HG02970 (cell line): ENCODE measurements around the gene HECW1.

Source experiments
- ATAC-seq: cut with Tn5 transposase; IDR thresholded peaks from one replicate; pipeline ENCODE4 v1.9.1; 2021; ENCODE audit warnings: mild to moderate bottlenecking, moderate library complexity, moderate number of reproducible peaks; ENCODE audit not compliant: unreplicated experiment, low FRiP score

HECW1 gene

GRCh38 chr7:43141091-43141490 lies 28.6 kb downstream of the HECW1 start:
- no peak for ATAC-seq

GRCh38 chr7:43142703-43143102 lies 30.3 kb downstream of the HECW1 start:
- no peak for ATAC-seq

- no peak for ATAC-seq
Measured at GRCh38 chr7:43143918-43144589, 31.6 kb downstream of the HECW1 start.

DNA sequence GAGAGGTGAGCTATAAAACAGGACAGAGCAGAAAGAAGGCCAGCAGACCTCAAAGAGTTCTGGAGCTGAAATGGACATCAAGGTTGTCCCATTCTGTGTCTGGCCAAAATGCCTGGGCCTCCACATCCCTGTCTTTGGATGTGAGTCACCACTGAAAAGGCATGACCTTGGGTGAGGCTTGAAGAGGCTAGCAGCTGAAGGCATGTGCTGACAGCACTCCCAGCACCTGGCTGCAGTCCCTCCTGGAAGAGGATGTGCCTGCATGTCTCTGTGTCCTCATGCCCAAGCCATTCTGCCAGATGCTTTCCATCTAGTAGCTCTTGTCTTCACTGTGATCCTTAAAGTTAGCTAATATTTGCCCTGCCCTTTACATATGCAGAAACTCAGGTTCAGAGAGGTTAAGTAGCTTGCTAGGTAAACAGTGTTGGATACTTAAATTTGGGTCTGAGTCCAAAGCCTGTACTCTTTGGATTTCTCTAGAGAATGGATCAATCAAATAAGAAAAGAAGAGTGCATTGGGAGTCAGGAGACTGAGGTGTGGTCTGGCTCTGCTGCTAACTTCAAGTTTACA lies 35.8 kb downstream of the HECW1 start:
- ATAC-seq, result no peak

GRCh38 chr7:43151076-43151475 lies 38.6 kb downstream of the HECW1 start:
- ATAC-seq, result no peak

GRCh38 chr7:43152696-43153095 lies 40.2 kb downstream of the HECW1 start:
- ATAC-seq, result no peak

- ATAC-seq, result no peak
Measured at GRCh38 chr7:43155636-43156035, 43.2 kb downstream of the HECW1 start.

DNA sequence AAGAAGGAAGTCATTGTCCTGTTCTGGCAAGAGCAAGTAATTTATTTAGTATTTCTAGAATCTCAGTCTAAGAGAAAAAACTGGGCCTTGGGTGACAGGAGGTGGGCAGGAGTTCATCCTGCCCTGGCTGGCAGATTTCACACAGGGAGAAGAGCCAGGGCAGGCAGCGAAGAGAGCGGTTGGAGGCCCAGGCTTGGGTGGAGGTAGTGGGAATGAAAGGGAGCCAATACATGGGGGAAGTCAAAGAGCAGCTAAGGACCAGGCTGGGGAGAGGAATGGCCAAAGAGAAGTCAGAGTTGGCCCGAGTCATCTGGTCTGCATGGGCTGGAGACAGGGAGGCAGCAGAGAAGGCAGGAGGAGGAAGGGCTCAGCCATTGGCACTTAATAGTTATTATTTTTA lies 51.4 kb downstream of the HECW1 start:
- no peak for ATAC-seq

- peak; percentile 68 for ATAC-seq
Measured at GRCh38 chr7:43164757-43165156, 52.3 kb downstream of the HECW1 start.

- no peak for ATAC-seq
Measured at GRCh38 chr7:43166686-43167085, 54.2 kb downstream of the HECW1 start.

GRCh38 chr7:43169076-43169475 lies 56.6 kb downstream of the HECW1 start:
- no peak for ATAC-seq

- no peak for ATAC-seq
Measured at GRCh38 chr7:43170571-43170970, 58.1 kb downstream of the HECW1 start.

GRCh38 chr7:43175570-43176200 lies 63.2 kb downstream of the HECW1 start:
- no peak for ATAC-seq

DNA sequence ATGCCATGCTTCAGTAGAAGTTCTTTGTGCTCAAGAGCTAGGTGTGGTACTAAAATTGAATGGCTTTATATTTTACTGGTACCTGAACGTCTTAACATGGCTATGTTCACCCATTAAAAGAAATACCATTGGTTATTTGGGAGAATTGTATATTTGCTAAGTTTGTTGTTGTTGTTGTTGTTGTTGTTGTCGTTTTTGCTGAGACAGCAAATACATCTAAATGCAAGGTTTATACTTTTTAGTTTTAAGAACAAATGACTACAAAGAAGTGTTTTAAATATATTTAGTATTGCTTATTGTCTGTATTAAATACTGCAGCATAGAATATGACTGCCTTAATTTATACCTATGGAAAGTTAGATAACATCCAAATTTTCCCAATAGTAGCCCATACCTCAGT lies 66.9 kb downstream of the HECW1 start:
- ATAC-seq, result no peak

- no peak for ATAC-seq
Measured at GRCh38 chr7:43192806-43193460, 80.5 kb downstream of the HECW1 start.

GRCh38 chr7:43193893-43194292 lies 81.4 kb downstream of the HECW1 start:
- no peak for ATAC-seq

GRCh38 chr7:43195256-43195655 lies 82.8 kb downstream of the HECW1 start:
- ATAC-seq, result no peak

DNA sequence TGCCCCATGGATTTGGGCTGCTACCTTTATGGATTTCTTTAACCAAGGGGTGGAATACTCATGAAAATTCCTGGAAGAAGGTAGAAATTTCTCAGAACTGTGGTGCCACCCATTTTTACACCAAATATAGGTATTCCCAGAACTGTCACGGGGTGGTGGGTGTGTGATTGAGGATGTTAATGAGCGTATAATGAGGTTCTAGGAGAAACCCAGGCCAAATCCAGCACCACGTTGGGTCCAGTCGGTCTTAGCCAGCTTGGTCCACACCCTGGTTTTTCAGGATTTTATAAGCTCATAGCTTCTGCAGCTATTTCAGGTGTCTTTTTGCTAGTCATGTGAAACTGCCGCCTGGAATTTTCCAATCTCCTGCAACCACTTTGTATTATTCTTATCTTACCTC lies 83.3 kb downstream of the HECW1 start:
- no peak for ATAC-seq

GRCh38 chr7:43196379-43196778 lies 83.9 kb downstream of the HECW1 start:
- ATAC-seq, result no peak

- ATAC-seq, result no peak
Measured at GRCh38 chr7:43198016-43198415, 85.6 kb downstream of the HECW1 start.

GRCh38 chr7:43198599-43199090 lies 86.2 kb downstream of the HECW1 start:
- ATAC-seq, result no peak
